ENCODE results near the gene HABP4.

DNA sequence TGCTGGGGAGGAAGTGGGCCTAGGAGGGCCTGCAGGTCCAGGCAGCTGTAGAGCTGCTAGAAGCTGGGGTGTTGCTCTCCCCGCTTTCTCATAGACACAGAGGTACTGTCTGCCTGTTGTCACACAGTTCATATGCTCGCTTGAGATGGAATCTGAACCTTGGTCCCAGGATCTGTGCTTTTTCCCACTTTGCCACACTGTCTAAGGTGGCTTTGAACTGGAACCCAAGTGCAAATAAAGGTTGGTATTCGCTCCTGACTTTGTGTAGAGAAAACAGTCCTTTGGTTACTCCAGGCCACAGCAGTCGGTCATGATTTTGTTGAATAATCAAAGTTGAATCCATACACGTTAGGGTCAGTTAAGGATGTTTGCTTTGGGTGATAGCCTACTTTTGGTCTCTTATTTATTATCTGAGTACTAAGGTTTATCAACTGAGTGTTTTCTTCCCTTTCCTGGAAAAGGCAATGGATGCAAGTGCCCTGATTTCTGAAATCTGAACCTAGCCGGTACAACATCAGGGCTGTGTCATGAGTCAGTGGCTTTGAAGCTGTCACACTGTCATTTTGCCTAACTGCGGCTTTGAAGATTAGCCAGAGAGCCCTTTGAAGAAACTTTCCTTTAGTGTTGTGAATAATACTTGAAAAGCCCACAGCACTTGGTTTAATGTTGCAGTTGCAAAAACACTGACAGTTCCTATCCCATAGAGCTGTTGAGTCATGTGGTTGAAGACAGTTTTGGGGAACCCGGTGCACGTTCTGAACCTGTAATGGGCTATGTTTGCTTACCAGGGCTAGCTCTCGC lies 41.3 kb downstream of the HABP4 start:
- TF ChIP-seq, protein P1, sequence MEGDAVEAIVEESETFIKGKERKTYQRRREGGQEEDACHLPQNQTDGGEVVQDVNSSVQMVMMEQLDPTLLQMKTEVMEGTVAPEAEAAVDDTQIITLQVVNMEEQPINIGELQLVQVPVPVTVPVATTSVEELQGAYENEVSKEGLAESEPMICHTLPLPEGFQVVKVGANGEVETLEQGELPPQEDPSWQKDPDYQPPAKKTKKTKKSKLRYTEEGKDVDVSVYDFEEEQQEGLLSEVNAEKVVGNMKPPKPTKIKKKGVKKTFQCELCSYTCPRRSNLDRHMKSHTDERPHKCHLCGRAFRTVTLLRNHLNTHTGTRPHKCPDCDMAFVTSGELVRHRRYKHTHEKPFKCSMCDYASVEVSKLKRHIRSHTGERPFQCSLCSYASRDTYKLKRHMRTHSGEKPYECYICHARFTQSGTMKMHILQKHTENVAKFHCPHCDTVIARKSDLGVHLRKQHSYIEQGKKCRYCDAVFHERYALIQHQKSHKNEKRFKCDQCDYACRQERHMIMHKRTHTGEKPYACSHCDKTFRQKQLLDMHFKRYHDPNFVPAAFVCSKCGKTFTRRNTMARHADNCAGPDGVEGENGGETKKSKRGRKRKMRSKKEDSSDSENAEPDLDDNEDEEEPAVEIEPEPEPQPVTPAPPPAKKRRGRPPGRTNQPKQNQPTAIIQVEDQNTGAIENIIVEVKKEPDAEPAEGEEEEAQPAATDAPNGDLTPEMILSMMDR (IDR thresholded peaks at IDR 0.05; ENCODE audit: insufficient read depth, low read length), result no peak
- TF ChIP-seq POLR2AphosphoS5 (IDR thresholded peaks at IDR 0.05; ENCODE audit: low read depth) (no peak), SPI1 (IDR thresholded peaks at IDR 0.05; ENCODE audit: borderline replicate concordance, low read depth) (no peak)
